ENCODE measurements around the gene LOXL3.
"Not testable (repeated sequence)": the region's sequence is repeated elsewhere in the genome, so short reads cannot be mapped to it uniquely, and the experiment has no call there.

The LOXL3 gene

GRCh38 chr2:74573747-74574562 is 20.2 kb upstream of the LOXL3 start:
- peak; percentile 44 to 55 for ATAC-seq

- ATAC-seq = no peak
Observed at GRCh38 chr2:74572178-74572925, 18.6 kb upstream of the LOXL3 start.

GRCh38 chr2:74571058-74571457 is 17.3 kb upstream of the LOXL3 start:
- peak; percentile 68 to 73 for ATAC-seq

GRCh38 chr2:74569686-74570085 is 15.9 kb upstream of the LOXL3 start:
- ATAC-seq = no peak

- no peak for ATAC-seq
Observed at GRCh38 chr2:74567881-74568280, 14.1 kb upstream of the LOXL3 start.

- ATAC-seq = peak; percentile 47 to 48
Observed at GRCh38 chr2:74566754-74567085, 13.0 kb upstream of the LOXL3 start.

- ATAC-seq = peak; percentile 8 to 19
Observed at GRCh38 chr2:74566076-74566753, 12.5 kb upstream of the LOXL3 start.

- no peak for ATAC-seq
Observed at GRCh38 chr2:74564222-74564621, 10.5 kb upstream of the LOXL3 start.

- no peak for ATAC-seq
Observed at GRCh38 chr2:74562126-74562775, 8.5 kb upstream of the LOXL3 start.

GRCh38 chr2:74561022-74561421 is 7.3 kb upstream of the LOXL3 start:
- not testable (repeated sequence) for ATAC-seq

GRCh38 chr2:74560591-74560990 is 6.8 kb upstream of the LOXL3 start:
- ATAC-seq = no peak

GRCh38 chr2:74559912-74560311 is 6.2 kb upstream of the LOXL3 start:
- ATAC-seq = no peak

GRCh38 chr2:74558284-74559230 is 4.8 kb upstream of the LOXL3 start:
- ATAC-seq = no peak

GRCh38 chr2:74556831-74557370 is 3.2 kb upstream of the LOXL3 start:
- no peak for ATAC-seq

- ATAC-seq = no peak
Observed at GRCh38 chr2:74556159-74556558, 2.4 kb upstream of the LOXL3 start.

- ATAC-seq = no peak
Observed at GRCh38 chr2:74555610-74556103, 1.9 kb upstream of the LOXL3 start.

GRCh38 chr2:74554820-74555531 is 1.2 kb upstream of the LOXL3 start:
- peak; percentile 62 to 64 for ATAC-seq

- no peak for ATAC-seq
Observed at GRCh38 chr2:74552914-74553811, 579 bp downstream of the LOXL3 start.
